GM03348 (cell line): ENCODE measurements around the gene MALRD1.
"Not testable (repeated sequence)": the region's sequence is repeated elsewhere in the genome, so short reads cannot be mapped to it uniquely, and the experiment has no call there.

ENCODE experiments used
- DNase-seq: peaks from one replicate; pipeline ENCODE4 v3.0.0; 2012; ENCODE audit warnings: low spot score

Gene MALRD1

DNA sequence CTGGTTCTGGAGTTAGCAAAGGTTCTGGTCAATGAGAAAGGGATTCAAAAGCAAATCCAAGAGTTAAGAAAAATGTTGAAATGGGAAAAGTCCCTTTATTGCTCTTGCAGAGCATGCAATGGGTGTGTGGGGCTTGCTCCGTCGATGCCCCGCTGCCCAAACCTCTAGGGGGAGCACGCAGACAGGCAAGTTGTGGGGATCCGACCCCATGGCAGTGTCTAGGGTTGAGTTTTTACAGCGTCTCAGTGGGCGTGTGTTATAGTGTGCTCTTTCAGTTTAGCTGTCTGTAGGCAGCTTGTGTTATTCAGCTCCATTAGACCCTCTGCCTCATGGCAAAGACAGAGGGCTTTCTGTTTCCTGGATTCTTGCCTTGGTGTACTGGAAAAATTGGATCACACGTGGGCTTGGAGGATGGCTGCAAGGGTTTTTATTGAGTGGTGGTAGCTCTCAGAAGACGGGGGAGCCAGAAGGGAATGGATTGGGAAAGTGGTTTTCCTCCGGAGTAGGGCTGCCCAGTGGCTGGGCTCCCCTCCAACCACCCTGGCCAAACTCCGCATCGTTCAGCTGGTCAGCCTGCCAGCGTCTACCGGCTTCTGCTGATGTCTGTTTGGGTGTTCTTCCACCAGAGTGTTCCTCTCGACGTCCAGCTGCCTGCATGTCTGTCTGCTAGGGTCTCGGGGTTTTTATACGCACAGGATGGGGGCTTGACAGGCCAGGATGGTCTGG lies 665.4 kb downstream of the MALRD1 start:
- no peak for DNase-seq

DNA sequence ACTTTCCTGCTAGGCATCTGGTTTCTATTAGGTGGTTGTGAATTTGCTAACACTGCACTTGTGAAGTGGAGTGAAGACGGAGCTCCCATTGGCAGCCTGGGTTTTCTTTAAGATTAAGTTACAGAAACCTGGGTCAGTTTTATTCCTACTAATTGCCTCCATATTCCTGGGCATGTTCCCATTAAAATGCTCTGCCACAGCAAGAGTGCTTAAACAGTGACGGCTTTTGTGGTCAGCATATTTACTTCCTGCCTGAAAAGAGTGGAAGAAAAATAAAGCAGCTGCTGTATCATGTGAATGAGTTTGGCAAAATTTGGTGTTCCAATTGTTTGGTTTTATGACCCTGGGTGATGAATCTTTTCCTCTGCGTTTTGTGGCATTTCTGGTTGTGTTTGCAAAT lies 670.7 kb downstream of the MALRD1 start:
- DNase-seq, result peak; percentile 35

DNA sequence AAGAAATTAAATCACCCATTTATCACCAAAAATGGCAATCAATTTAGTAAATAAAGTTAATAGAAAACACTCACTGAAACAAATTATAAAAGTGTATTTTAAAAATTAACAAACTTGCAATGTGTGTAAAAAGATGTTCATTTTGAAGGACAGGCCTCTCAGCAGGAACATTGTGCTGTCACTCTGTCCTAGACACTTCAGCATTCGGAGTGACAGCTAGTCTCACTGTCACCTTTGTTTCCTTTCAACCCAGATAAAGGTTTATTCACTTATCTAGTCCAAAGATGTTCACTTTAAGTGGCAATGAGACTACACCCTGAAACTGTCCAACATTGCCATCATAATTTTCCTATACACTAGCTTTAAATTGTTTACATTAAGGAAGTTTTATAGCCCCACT lies 675.7 kb downstream of the MALRD1 start:
- DNase-seq, result no peak

DNA sequence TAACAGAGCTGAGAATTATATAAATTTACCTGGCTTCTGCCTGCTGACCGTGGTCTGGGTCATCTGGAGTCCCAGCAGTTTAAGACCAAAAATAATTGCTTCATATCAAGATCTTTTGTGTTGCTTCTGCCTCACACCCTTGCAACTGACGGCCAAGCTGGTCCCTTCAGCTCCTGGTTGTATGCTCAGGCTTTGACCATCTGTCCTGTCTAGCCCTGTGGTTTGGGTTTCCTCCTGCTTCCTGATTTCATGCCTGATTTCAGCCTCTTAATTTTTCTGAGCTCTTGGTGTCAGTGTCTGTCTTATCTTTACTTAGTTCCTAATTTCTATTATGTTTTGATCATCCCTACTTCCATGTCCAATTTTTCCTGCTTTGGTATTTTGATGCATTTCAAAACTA lies 679.8 kb downstream of the MALRD1 start:
- no peak for DNase-seq

DNA sequence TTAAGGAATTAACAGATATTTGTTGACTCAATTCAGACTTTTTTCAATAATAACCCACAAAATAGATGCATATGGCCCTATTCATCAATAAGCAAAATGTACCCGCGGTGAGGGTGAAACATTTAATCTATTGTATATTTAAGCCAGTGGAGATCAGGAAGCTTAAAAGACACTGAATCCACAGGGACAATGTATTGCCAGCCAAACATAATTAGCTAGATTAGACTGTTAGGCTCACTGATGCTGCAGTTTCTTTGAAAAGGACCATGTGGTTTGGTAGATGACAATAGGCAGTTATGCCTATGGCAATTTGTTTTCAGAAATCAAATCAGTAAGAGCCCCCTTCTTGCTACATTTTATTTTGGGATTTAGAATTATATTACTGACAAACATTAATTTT lies 680.4 kb downstream of the MALRD1 start:
- DNase-seq, result no peak

DNA sequence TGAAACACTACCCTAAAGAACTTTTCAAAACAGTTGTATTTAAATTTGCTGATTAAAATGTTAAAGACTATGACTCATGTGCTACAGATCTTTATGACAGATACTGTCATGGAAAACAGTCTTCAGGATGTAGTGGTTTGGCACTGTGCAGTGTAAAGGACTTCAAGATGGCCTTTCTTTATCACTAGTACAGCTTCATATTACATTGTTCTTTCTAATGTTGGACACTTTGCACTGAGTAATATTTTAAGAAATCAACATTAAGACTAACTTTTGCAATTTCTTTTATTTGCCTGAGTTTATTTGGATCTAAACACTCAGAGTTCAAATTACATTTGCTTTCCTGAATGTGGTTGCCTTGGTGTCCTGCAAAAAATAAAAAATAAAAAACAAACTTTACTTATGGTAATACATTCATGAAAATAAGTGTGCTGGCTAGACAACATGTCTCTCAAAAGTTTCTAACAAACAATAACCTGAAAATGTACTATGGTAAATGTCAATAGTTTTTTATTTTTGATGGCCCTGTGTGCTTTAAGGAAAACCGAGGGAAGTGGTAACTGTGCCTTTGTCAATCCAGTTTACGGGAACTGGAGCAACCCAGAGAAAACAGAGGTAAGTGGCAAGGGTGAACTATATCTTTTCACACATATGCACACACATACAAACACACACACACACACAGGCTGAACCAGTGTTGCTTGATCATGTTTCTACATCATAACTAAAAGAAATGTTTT lies 681.7 kb downstream of the MALRD1 start:
- DNase-seq, result peak; percentile 18

DNA sequence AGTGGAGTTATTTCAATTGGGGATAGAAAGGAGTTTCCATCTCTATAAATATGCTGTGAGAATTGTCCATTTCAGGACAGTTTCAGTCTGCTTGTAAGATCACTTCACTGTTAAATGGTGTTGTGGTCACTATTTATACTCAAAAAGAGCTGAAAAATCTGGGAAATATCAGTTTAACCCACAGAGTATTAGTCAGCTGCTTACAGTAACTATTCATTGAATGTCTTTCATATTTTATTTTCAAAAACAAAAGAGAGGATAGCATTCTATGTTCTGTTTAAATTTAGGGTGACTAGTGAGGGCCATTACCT lies 682.3 kb downstream of the MALRD1 start:
- peak; percentile 8 for DNase-seq

DNA sequence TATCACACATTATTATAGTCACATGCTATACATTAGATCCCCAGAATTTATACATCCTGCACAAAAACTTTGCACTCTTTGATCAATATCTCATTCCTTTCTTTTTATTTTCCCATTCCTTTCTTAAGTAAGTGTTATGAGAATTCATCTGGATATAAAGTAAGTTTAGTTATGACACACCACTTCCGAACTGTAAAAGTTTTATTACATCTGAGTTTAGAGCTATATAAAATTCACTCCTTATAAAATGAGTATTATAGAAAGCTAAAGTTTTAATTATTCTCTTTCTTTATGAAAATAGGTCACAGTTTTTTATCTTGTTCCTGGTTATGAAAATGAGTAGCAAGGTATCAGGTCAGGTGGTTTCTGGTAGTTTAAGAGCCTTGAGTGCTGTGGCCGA lies 683.0 kb downstream of the MALRD1 start:
- no peak for DNase-seq

DNA sequence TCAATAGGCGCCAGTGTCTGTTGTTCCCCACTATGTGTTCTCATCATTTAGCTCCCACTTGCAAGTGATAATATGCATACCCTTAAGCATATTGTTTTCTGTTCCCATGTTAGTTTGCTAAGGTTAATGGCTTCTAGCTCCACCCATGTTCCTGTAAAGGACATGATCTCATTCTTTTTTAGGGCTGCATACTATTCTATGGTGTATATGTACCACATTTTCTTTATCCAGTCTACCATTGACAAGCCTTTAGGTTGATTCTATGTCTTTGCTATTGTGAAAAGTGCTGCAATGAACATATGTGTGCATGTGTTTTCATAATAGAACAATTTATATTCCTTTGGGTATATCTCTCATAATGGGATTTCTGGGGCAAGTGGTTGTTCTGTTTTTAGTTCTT lies 689.8 kb downstream of the MALRD1 start:
- DNase-seq, result no peak

DNA sequence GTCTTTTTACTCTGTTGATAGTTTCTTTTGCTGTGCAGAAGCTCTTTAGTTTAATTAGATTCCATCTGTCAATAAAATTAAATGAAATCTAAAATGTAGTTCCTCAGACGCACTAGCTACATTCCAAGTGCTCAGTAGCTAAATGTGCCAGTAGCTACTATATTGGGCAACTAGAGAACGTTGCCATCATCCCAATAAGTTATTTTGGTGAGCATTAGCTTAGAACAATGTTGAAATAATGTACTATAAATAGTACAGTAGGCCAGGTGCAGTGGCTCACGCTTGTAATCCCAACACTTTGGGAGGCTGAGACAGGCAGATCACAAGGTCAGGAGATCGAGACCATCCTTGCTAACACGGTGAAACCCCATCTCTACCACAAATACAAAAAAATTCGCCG lies 690.6 kb downstream of the MALRD1 start:
- DNase-seq, result not testable (repeated sequence)

DNA sequence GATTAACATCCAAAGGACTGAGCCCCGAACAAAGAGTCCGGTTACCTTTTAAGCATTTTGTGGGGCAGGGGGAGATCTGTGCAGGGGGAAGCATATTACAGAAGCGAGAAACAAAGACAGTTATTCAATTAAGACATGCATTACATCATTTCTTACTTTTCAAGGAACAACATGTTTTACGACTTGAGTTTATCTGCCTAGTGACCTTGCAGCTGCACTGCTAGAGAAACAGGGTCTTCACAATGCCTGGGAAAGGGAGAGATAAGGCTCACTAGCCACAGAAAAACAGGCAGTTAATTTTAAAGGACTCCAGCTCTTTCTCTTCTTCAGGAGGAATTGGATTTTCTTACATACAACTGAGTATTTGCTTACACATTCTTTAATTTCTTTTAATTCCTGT lies 693.5 kb downstream of the MALRD1 start:
- DNase-seq, result not testable (repeated sequence)

DNA sequence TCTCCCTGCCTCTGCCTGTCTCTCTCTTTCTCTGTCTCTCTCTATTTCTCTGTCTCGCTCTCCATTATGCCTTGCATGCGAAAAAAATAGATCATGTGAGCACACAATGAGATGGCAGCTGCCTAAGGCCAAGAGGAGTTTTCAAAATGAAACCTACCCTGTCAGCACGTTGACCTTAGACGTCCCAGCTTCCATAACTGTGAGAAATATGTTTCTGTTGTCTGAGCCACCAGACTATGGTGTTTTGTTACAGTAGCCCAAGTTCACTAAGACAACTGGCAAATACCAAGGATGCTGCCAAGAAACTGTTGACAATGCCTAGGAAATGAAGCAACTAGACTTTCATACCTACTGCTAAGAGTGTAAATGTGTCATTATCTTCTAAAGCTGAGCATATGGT lies 697.1 kb downstream of the MALRD1 start:
- DNase-seq, result no peak

DNA sequence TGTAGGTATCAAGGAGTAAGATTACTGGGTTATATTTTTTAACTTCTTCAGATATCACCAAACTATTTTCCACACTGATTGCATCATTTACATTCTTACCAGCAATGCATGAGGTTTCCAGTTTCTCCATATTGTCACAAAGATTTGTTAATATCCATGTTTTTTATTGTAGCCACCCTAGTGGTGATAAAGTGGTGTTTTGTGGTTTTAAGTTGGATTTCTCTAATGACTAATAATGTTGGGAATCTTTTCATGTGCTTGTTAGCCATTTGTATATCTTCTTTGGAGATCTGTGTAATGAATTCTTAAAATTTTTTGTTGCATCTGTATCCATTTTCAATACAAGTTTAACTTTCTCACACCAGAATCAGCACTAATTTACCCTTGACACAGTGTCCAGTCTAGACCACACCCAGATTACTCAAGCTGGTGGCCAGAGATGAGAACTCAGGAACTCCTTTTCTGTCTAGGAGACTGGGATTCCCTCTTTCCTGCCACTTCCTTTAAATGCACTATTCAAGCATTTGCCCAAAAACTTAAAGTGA lies 700.7 kb downstream of the MALRD1 start:
- DNase-seq, result peak; percentile 57

DNA sequence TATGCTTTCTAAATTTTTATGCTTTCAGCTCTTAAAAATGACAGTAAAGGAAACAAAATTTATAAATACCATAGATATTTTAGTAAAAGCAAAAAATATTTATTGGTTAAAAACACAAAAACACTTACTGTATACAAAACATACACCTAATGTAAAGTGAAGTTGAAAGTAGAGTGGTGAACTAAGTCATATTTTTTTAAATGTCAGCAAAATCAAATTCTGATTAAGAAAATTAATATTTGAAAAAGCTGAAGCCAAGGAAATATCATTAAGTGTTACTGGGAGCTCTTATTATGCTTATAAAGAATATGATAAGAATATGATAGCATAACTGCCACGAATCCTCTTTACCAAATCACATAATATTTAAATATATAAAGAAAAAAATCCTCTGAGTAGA lies 702.4 kb downstream of the MALRD1 start:
- DNase-seq, result no peak

DNA sequence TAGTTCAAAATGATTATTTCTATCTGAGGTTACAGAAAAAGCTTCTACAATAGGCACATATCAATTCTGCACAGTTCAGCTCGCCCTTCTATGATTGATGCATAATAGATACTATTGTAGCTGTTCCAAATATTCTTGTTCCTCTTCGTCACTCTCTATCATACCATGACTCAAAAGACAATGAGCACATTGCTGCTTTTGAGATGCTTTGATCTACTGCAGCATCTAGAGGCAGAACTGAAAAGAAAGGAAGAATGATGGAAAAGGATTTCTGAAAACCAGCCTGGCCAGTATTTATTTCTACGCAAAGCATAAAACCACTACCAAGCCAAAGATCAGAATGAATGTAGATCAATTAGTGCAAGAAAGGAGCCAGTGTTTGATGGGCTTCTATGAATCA lies 708.3 kb downstream of the MALRD1 start:
- no peak for DNase-seq

DNA sequence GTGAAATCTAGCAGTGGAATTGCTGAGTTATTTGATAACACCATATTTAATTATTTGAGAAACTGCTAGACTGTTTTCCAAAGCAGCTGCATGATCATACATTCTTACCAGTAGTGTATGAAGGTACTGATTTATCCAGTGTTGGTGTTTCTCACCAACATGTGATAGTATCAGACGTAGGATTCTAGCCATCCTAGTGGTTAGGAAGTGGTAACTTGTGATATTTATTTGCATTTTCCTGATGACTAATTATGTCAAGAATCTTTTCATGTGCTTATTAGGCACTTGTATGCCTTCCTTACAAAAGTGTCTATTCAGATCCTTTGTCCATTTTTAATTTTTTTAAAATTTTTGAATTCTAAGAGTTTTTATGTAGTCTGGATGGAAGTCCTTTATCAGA lies 713.4 kb downstream of the MALRD1 start:
- no peak for DNase-seq

DNA sequence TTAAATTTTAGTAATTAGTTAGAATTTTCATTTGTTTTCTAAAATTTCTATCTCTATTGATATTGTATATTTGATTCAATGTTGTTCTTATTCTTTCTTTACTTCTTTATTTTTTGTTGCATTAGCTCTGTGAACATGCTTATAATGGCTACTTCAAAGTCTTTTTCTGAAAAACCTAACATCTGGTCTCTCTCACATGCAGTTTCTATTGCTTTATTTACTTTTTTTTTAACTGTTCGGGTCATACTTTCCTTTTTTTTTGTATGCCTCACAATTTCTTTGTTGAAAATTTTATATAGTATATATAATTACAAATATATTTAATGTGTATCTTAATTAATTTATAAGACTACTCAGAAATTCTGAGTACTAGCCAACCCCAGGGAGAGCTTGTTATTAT lies 715.5 kb downstream of the MALRD1 start:
- no peak for DNase-seq

DNA sequence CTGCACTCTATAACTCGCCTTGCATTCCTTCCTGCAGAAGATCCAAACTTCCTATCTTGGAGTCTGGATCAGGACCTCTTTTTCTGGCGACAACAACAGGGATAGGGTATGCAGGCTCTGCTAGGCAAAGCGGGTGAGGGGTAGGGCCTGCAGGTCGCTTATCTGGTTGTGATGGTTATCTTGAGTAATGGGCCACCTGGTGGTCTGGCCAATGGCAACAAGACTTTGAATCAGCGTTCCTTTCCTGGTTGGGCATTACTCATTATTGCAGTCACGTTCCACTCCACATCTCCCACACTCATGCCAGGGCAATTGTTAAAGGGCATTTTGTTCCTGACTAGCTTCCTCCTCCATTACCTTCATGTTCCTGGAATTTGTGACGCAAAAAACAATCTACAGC lies 719.3 kb downstream of the MALRD1 start:
- DNase-seq, result no peak

DNA sequence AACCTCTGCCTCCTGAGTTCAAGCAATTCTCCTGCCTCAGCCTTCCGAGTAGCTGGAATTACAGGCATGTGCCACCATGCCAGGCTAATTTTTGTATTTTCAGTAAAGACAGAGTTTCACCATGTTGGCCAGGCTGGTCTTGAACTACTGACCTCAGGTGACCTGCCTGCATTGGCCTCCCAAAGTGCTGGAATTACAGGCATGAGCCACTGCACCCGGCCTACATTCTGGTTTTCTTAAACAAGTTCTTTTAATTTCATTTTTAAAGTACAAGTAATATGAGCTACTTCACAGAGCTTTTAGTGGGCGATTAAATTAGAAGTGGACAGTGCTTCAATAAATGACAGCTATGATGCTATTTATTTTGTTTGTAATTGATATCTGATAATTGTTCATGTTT lies 721.2 kb downstream of the MALRD1 start:
- not testable (repeated sequence) for DNase-seq

DNA sequence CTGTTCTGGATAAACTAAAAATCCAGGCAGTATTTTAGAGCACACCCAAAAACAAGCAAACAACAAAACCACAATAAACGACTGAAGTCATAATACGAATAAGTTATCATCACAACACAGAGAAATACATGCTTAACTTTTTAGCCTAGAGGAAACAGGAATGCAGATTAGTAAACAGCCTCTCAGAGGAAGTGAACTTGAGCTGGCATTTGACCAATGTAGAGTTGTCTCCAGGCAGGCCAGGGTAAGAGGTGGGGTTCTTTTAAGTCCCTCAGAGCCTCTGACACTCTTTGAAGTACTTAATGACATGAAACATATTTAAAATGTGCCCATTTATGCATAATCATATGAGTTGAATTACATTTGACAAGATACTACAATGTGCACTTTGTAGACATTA lies 724.4 kb downstream of the MALRD1 start:
- DNase-seq, result no peak

DNA sequence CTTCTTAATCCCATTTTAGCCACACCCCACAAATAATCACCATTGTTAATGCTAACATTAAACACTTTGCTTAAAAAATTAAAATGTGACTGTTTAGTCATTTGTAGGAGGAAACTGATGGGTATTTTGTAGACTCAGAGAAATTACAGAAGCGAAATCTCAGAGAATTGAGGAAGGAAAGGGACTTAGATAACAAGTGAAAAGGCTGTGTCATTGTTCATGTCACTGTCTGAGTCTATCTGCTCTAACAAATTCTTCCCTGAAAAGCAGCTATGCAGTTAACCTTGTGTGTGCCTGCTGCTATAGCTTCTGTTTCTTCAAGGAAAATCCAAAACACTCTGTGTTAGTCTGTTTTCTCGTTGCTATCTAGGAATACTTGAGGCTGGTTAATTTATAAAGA lies 726.7 kb downstream of the MALRD1 start:
- DNase-seq, result no peak

DNA sequence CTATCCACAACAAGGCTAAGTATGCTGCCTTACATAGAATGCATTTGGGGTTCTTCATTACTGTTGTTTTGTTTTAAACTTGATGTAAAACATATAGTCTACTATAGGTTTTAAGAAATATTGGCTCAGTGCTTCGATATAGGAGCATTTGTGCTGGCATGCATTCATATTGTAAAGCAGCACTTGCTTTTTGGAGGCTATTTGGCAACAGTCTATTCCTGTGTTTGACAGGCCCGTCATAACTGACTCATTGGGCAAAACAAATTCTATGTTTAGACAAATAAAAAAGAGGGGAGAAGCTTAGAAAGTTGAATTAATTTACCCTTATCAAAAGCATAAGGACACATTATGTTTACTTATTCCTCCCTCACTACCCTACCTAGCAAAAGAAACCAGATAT lies 729.2 kb downstream of the MALRD1 start:
- DNase-seq, result no peak

DNA sequence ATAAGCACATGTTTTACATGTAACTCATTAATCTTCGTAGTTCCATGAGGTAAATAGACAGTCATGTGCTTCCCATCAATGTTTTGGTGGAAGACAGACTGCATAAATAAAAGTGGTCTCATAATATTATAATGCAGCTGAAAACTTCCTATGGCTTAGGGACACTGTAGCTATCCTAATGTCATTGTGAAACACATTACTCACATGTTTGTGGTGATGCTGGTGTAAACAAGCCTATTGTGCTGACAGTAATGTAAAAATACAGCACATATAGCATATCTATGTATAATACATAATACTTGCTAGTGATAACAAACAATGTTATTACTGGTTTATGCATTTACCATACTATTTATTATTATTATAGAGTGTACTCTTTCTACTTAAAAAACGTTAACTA lies 730.4 kb downstream of the MALRD1 start:
- DNase-seq, result no peak
